ENCODE results near the gene RRP1B. TPM values are rescaled to one million over a fixed set of nuclear protein-coding genes. Genes with fewer than 3 reads are reported as not detected.

Gene RRP1B
- total and polyA plus RNA-seq, 2 experiments from 2014 or later: 18.6 to 19.2 TPM

DNA sequence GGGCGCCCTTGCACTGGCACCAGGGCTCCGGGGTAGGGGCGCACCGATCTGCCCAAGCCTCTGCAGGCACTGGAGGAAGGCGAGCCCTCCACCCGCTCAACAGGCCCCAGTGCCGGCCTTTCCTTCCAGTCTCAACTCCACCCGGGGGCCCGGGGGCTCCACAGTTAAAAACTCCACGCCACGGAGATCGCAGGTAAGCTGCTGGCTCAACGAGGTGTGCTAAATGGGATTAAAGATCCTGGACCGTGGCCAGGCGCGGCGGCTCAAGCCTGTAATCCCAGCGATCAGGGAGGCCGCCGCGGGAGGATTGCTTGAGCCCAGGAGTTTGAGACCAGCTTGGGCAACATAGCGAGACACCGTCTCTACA is 608 bp upstream of the RRP1B start:
- DNase-seq (ENCODE audit: low spot score): no peak
- WGBS (ENCODE audit: low lambda C conversion rate, missing lambda C conversion rate): 95% methylated on average over 17 of the region's 23 CpGs

DNA sequence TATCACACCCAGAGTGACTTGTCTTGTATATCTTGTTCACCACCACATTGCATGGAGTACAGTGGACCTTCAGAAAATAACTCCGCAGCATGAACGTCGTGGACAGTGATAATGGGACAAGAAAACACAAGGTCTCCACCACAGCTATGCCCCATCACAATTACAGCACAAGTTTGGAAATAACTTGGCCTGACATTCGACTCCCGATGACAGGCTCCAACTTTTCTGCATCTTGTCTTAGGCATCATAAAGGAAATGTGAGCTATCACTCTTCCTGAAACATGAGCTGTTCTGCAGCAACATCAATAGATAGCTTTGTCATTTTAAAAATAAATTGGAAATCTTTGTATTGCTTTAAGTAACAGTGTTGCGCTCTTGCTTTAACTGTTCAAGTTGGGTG is 2.9 kb downstream of the RRP1B start:
- Histone ChIP-seq H3K27ac (no peak overlapping the region), H3K4me3 (no peak overlapping the region), H3K79me2 (peaks cover 74% of the 10 kb centered on the region), H2AFZ (no peak overlapping the region), H3K4me1 (ENCODE audit: insufficient read depth) (peaks cover 6% of the 10 kb centered on the region), H3K9me2 (replicated peaks; ENCODE audit: insufficient read depth) (no peaks in the 10 kb centered on the region), H3K9me3 (ENCODE audit: low read depth) (no peaks in the 10 kb centered on the region), H3K27me3 (no peaks in the 10 kb centered on the region), H3K36me3 (replicated peaks; ENCODE audit: insufficient read depth, low read depth) (no peaks in the 10 kb centered on the region), H3K4me2 (no peak overlapping the region), H4K20me1 (ENCODE audit: insufficient read depth, poor library complexity, severe bottlenecking) (no peaks in the 10 kb centered on the region)
- DNase-seq (ENCODE audit: low spot score): no peak
- WGBS (ENCODE audit: low lambda C conversion rate, missing lambda C conversion rate): 96% methylated on average over 6 of the region's 6 CpGs
- TF ChIP-seq EZH2phosphoT487 (IDR thresholded peaks at IDR 0.05; ENCODE audit: low read depth, severe bottlenecking, unreplicated experiment) (no peak), EZH2 (IDR thresholded peaks at IDR 0.05; ENCODE audit: borderline replicate concordance) (no peak)
- TF ChIP-seq, protein P1, sequence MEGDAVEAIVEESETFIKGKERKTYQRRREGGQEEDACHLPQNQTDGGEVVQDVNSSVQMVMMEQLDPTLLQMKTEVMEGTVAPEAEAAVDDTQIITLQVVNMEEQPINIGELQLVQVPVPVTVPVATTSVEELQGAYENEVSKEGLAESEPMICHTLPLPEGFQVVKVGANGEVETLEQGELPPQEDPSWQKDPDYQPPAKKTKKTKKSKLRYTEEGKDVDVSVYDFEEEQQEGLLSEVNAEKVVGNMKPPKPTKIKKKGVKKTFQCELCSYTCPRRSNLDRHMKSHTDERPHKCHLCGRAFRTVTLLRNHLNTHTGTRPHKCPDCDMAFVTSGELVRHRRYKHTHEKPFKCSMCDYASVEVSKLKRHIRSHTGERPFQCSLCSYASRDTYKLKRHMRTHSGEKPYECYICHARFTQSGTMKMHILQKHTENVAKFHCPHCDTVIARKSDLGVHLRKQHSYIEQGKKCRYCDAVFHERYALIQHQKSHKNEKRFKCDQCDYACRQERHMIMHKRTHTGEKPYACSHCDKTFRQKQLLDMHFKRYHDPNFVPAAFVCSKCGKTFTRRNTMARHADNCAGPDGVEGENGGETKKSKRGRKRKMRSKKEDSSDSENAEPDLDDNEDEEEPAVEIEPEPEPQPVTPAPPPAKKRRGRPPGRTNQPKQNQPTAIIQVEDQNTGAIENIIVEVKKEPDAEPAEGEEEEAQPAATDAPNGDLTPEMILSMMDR (IDR thresholded peaks at IDR 0.05; ENCODE audit: poor library complexity): no peak

More for the DNA sequence above, 608 bp upstream of the RRP1B start:
- H3K9me3 ChIP-seq (ENCODE audit: low read depth): no peaks in the 10 kb centered on the region
- H3K4me1 ChIP-seq (ENCODE audit: insufficient read depth): peaks cover 6% of the 10 kb centered on the region
- TF ChIP-seq, protein P1 (IDR thresholded peaks at IDR 0.05; ENCODE audit: poor library complexity): no peak
- TF ChIP-seq EZH2 (IDR thresholded peaks at IDR 0.05; ENCODE audit: borderline replicate concordance) (no peak), EZH2phosphoT487 (IDR thresholded peaks at IDR 0.05; ENCODE audit: low read depth, severe bottlenecking, unreplicated experiment) (no peak)
- H3K36me3 ChIP-seq (replicated peaks; ENCODE audit: insufficient read depth, low read depth): no peaks in the 10 kb centered on the region
- peaks cover 38% of the 10 kb centered on the region for H3K79me2 ChIP-seq
- no peaks in the 10 kb centered on the region for H3K9me2 ChIP-seq (replicated peaks; ENCODE audit: insufficient read depth)
- H3K27me3 ChIP-seq: no peaks in the 10 kb centered on the region
- peak overlapping the region; percentile 95 for H3K4me2 ChIP-seq
- no peak overlapping the region for H3K4me3 ChIP-seq
- peak overlapping the region; percentile 97 for H3K27ac ChIP-seq
- H2AFZ ChIP-seq: peak overlapping the region; percentile 95
- no peaks in the 10 kb centered on the region for H4K20me1 ChIP-seq (ENCODE audit: insufficient read depth, poor library complexity, severe bottlenecking)

DNA sequence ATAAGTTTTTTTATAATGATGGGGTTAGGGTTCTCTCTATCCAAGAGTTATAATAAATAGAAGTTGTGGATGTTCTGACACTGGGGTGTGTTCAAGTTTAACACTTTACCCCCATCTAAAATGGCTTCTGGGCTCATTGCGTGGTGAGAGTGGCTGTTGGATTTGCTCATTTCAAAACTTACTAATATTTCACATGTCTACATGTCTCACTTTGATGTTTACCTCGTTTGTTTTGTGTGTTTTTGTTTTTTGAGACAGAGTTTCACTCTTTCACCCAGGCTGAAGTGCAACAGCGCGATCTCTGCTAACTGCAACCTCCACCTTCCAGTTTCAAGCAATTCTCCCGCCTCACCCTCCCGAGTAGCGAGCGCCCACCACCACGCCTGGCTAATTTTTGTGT is 3.7 kb downstream of the RRP1B start:
- H3K27ac ChIP-seq: no peak overlapping the region
- H3K27me3 ChIP-seq: no peaks in the 10 kb centered on the region
- no peak overlapping the region for H3K4me2 ChIP-seq
- no peak for DNase-seq (ENCODE audit: low spot score)
- peaks cover 81% of the 10 kb centered on the region for H3K79me2 ChIP-seq
- 98% methylated on average over 9 of the region's 9 CpGs for WGBS (ENCODE audit: low lambda C conversion rate, missing lambda C conversion rate)
- peaks cover 6% of the 10 kb centered on the region for H3K4me1 ChIP-seq (ENCODE audit: insufficient read depth)
- no peaks in the 10 kb centered on the region for H3K9me3 ChIP-seq (ENCODE audit: low read depth)
- TF ChIP-seq EZH2 (IDR thresholded peaks at IDR 0.05; ENCODE audit: borderline replicate concordance): no peak
- TF ChIP-seq, protein P1 (IDR thresholded peaks at IDR 0.05; ENCODE audit: poor library complexity): no peak
- H3K9me2 ChIP-seq (replicated peaks; ENCODE audit: insufficient read depth): no peaks in the 10 kb centered on the region
- H2AFZ ChIP-seq: no peak overlapping the region
- H3K4me3 ChIP-seq: no peak overlapping the region
- no peaks in the 10 kb centered on the region for H3K36me3 ChIP-seq (replicated peaks; ENCODE audit: insufficient read depth, low read depth)
- H4K20me1 ChIP-seq (ENCODE audit: insufficient read depth, poor library complexity, severe bottlenecking): no peaks in the 10 kb centered on the region

DNA sequence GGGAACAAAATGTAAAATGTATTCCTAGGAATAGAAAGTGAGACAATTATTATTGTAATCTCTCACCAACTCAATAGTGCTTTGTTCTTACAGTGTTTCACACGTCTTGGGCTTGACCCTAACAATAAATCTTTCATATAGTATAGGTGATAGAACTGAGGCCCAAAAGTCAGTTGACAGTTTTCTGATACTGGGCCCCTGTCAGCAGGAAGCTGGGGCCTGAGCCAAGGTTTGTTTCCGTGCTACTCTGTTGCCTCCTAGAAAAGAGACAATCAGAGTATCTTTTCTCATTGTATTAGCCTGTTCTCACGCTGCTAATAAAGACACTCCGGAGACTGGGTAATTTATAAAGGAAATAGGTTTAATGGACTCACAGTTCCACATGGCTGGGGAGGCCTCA is 5.0 kb downstream of the RRP1B start:
- Histone ChIP-seq H4K20me1 (ENCODE audit: insufficient read depth, poor library complexity, severe bottlenecking) (no peaks in the 10 kb centered on the region), H3K4me3 (no peak overlapping the region)
- no peak for DNase-seq (ENCODE audit: low spot score)

More for the DNA sequence above, 5.0 kb downstream of the RRP1B start:
- no peaks in the 10 kb centered on the region for H3K36me3 ChIP-seq (replicated peaks; ENCODE audit: insufficient read depth, low read depth)
- WGBS (ENCODE audit: low lambda C conversion rate, missing lambda C conversion rate): 93% methylated on average over 4 of the region's 4 CpGs
- H3K27ac ChIP-seq: no peak overlapping the region
- no peaks in the 10 kb centered on the region for H3K4me1 ChIP-seq (ENCODE audit: insufficient read depth)
- TF ChIP-seq EZH2 (IDR thresholded peaks at IDR 0.05; ENCODE audit: borderline replicate concordance): no peak
- no peak for TF ChIP-seq EZH2phosphoT487 (IDR thresholded peaks at IDR 0.05; ENCODE audit: low read depth, severe bottlenecking, unreplicated experiment)
- TF ChIP-seq, protein P1 (IDR thresholded peaks at IDR 0.05; ENCODE audit: poor library complexity): no peak
- no peaks in the 10 kb centered on the region for H3K9me3 ChIP-seq (ENCODE audit: low read depth)
- no peaks in the 10 kb centered on the region for H3K9me2 ChIP-seq (replicated peaks; ENCODE audit: insufficient read depth)
- peaks cover 92% of the 10 kb centered on the region for H3K79me2 ChIP-seq
- H3K27me3 ChIP-seq: no peaks in the 10 kb centered on the region
- H3K4me2 ChIP-seq: no peak overlapping the region
- H2AFZ ChIP-seq: no peak overlapping the region
